GM18498 (cell line): Measurements from ENCODE around the gene CFAP61.
"Not testable (repeated sequence)": the region's sequence is repeated elsewhere in the genome, so short reads cannot be mapped to it uniquely, and the experiment has no call there.

ENCODE experiments used
- ATAC-seq: cut with Tn5 transposase; IDR thresholded peaks from one replicate; pipeline ENCODE4 v1.9.1; 2021; ENCODE audit warnings: mild to moderate bottlenecking, moderate library complexity; ENCODE audit not compliant: unreplicated experiment

CFAP61 gene

GRCh38 chr20:20318365-20319161 lies 266.2 kb downstream of the CFAP61 start:
- no peak for ATAC-seq

DNA sequence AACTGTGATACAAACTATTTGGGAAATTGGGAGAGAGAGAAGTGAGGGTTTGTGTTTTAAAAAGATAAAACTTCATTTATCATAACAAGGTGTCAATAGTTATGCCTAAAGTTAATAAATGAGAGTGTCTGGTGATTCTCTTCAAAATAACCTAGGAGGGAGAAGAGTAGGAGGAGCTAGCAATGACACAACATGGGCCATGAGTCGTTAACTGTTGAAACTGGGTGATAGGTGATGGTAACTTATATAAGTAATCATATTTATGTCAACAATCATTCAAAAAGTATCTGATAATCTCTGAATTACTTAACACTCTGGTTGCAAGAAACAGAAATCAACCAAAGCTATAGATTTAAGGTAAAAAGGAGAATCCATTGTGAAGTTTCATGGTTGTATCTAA lies 268.8 kb downstream of the CFAP61 start:
- ATAC-seq, result no peak

DNA sequence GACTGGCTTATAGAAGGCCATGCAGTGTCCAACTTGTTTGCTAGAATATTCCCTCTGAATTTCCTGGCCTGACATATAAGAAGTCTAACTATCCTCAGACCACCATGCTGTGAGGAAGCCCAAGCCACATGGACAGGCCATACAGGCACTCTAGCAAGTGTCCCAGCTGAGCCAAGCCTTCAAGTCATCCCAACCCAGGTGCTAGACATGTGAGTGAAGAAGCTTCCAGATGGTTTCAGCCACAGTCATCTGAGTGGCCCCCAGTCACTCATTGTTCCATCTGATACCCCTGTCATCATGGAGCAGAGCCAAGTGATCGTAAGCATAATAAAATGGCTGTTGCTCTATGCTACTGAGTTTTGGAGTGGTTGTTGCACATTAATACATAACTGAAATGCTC lies 269.6 kb downstream of the CFAP61 start:
- ATAC-seq, result no peak

- no peak for ATAC-seq
These were observed 270.6 kb downstream of the CFAP61 start for GRCh38 chr20:20322912-20323311.

DNA sequence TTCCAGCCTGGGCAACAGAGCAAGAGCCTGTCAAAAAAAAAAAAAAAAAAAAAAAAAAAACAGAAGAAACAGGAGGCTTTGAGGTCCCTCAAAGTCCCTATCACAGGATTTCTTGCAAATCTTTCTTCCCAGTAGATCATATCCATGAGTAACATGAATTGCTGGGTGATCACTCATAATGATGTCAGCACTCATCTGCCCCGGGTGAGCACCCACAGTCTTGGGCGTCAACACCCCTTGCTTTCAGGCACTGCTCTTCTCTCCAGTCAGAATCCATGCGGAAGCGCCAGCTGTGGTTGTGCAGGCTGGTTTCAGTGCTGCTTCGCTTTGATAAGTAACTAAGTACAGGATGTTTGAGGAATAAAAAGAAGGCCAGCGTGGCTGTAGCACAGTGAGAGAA lies 275.4 kb downstream of the CFAP61 start:
- ATAC-seq, result no peak

DNA sequence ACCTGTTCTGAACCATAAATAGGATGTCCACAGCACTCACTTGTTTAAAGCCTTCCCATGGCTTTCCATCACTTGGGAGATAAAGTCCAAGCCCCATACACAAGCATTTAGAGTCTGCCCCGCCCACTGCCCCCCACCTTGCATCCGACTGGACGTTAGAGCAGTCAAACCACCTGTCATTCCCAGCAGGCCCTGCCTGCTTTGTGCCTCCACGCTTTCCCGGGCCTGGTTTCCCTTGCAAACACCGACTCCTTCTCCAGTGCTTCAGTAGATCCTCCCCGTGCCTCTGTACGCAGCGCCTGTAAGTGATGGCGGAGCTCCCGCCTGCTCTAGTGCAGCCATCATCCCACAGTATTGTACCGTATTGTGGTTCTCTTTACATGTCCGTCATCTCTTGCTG lies 277.2 kb downstream of the CFAP61 start:
- ATAC-seq, result no peak

- no peak for ATAC-seq
These were observed 278.8 kb downstream of the CFAP61 start for GRCh38 chr20:20331156-20331555.

GRCh38 chr20:20331817-20332216 lies 279.5 kb downstream of the CFAP61 start:
- no peak for ATAC-seq

GRCh38 chr20:20333866-20334265 lies 281.5 kb downstream of the CFAP61 start:
- peak; percentile 49 for ATAC-seq

- peak; percentile 98 for ATAC-seq
These were observed 282.2 kb downstream of the CFAP61 start for GRCh38 chr20:20334489-20334888.

GRCh38 chr20:20338133-20338730 lies 285.9 kb downstream of the CFAP61 start:
- ATAC-seq, result no peak

DNA sequence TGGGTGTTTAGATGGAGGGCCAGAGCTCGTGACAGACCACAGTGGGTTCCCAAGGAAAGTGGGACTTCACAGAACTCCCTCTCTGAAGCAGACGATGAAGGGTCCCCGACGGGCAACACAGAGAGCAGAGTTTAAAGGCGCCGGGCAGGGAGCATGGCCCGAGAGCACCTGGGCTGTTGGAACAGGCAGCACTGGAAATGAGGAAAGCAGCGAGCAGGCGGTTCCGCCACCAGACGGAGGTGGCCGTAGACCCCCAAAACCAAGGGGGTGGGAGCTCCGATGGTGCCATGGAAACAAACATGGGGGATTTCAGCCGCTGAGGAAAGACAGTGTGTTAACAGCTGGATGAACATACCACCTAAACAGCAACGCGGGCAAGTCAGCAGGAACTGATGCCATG lies 288.1 kb downstream of the CFAP61 start:
- no peak for ATAC-seq

GRCh38 chr20:20341371-20341770 lies 289.0 kb downstream of the CFAP61 start:
- no peak for ATAC-seq

DNA sequence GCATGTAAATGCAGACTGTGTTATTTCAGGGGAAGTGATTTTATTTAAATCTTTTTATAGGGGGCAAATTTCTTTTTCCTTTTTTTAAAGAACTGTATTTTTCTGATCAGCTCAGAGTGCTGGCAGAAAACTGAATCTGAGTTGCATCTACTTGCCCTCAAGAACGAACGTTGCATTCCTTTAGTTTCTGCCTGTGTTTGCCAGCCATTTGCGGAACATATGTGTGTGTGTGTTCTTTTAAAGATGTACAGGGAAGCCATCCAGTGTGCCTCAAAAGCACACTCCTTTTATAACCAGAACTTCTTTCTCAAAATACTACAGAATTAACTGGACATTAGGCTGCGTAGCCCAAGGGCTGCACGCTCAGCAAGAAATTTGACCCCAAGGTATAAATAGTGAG lies 289.7 kb downstream of the CFAP61 start:
- ATAC-seq, result no peak

DNA sequence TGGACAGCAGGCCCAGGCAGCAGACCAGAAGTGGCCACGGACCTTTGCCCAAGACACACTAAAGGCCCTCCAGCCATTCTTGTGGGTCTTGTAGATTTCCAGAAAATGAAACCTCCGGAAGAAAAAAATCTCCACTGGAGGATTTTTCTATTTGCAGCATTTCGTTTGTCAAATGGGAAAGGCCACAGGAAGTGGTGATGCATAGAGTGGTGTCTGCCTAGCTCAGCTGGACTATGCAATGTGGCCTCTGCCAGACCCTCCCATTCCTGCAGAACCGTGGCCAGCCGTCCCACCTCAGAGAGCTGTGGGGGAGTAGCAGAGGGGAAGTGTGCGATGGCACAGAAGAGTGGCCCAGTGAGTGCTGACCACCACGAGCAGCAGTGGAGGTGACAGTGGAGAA lies 291.6 kb downstream of the CFAP61 start:
- no peak for ATAC-seq

DNA sequence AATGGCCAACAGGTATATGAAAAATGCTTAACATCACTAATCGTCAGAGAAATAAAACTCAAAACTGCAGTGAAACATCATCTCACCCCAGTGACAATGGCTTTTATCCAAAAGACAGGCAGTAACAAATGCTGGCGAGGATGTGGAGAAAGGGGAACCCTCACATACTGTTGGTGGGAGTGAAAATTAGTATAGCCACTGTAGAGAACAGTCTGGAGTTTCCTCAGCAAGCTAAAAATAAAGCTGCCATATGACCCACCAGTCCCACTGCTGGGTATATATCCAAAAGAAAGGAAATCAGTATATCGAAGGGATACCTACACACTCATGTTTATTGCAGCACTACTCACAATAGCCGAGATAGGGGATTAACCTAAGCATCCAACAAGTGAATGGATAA lies 292.1 kb downstream of the CFAP61 start:
- ATAC-seq, result no peak

GRCh38 chr20:20353576-20353975 lies 301.2 kb downstream of the CFAP61 start:
- no peak for ATAC-seq

DNA sequence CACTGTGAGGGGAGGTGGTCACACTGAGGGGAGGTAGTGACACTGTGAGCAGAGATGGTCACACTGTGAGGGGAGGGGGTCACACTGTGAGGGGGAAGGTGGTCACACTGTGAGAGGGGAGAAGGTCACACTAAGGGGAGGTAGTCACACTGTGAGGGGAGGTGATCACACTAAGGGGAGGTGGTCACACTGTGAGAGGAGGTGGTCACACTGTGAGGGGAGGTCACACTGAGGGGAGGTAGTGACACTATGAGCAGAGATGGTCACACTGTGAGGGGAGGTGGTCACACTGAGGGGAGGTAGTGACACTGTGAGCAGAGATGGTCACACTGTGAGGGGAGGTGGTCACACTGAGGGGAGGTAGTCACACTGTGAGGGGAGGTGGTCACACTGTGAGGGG lies 303.2 kb downstream of the CFAP61 start:
- not testable (repeated sequence) for ATAC-seq

DNA sequence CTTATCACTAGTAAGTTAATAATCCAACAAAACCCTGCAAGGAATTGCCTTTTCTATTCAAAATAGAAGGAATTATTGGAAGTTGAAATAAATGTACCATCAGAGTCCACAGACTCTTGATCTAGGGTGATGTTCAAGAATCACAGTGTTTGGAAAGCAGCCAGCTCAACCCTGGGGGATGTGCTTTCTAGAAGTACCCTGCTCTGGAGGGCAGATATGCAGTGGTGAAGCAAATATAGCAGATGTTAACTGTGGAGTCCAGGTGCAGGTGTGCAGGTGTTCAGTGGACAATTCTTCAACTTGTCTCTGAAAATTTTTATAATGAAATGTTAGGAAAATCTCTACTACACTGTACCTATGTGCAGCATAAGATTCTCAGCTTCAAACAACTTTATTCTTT lies 306.5 kb downstream of the CFAP61 start:
- no peak for ATAC-seq

GRCh38 chr20:20359628-20360027 lies 307.3 kb downstream of the CFAP61 start:
- ATAC-seq, result no peak

- peak; percentile 75 for ATAC-seq
These were observed 308.1 kb downstream of the CFAP61 start for GRCh38 chr20:20360464-20360863.

DNA sequence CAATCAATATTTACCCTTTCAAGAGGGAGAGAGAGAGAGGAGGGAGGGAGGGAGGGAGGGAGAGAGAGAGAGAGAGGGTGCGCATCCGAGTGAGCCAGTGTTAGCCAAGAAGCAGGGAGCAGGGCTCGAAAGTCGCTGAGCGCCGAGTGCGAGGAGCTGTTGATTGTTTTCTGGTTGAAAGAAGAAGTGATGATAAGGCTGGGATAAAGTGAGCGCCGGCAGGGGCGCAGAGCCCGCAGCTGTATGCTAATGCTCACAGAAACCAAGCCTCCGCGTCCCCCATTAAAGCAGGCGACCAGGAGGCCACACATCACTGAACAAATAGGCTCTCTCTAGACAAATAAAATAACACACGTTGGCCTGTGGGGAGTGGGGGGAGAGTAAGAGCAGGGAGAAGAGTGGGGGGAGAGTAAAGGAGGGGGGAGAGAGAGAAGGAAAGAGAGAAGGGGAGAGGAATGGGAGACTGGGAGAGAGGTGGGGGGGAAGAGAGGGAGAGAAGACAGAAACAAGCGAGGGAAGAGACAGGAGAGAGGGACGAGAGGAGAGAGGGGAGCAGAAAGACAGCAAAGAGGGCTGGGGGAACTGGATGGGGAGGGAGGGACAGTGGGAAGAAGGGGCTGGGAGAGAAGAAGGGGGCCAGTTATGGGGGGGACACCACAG lies 310.6 kb downstream of the CFAP61 start:
- no peak for ATAC-seq
